Karpas-422 (cell line): ENCODE data around the gene SLN. TPM values are rescaled to one million over a fixed set of nuclear protein-coding genes. Genes with fewer than 3 reads are reported as not detected.

Experiments used
- DNase-seq: peaks from one replicate; pipeline ENCODE4 v3.0.0-alpha.2; 2015
- H2AFZ ChIP-seq: fragments of 200-600 bp; sonication (generic); 2 replicates; pipeline ENCODE4 v1.6.1; 2014; ENCODE audit warnings: antibody characterized with exemption, low read length, mixed read lengths
- H3K27ac ChIP-seq: fragments of 200-600 bp; sonication (generic); 2 replicates; pipeline ENCODE4 v1.5.1; 2014; ENCODE audit warnings: mild to moderate bottlenecking, low read length, moderate library complexity
- H3K27me3 ChIP-seq: fragments of 200-600 bp; sonication (generic); 2 replicates; pipeline ENCODE4 v1.6.1; 2014; ENCODE audit warnings: low read length, mixed read lengths
- H3K36me3 ChIP-seq: fragments of 200-600 bp; sonication (generic); 2 replicates; pipeline ENCODE4 v1.6.1; 2014; ENCODE audit warnings: low read length, mixed read lengths; ENCODE audit not compliant: insufficient read depth
- H3K4me1 ChIP-seq: fragments of 200-600 bp; sonication (generic); 2 replicates; pipeline ENCODE4 v1.6.1; 2014; ENCODE audit warnings: mild to moderate bottlenecking, low read length, mixed read lengths
- H3K4me2 ChIP-seq: fragments of 200-600 bp; sonication (generic); 2 replicates; pipeline ENCODE4 v1.6.1; 2014; ENCODE audit warnings: low read length, low read depth, mild to moderate bottlenecking; ENCODE audit not compliant: poor library complexity, severe bottlenecking
- H3K4me3 ChIP-seq: fragments of 200-600 bp; sonication (generic); 2 replicates; pipeline ENCODE4 v1.5.1; 2014; ENCODE audit warnings: mild to moderate bottlenecking, antibody characterized with exemption, low read length, mixed read lengths
- H3K79me2 ChIP-seq: fragments of 200-600 bp; sonication (generic); 2 replicates; pipeline ENCODE4 v1.6.1; 2014; ENCODE audit warnings: mild to moderate bottlenecking, low read length, mixed read lengths
- H3K9ac ChIP-seq: fragments of 200-600 bp; sonication (generic); 2 replicates; pipeline ENCODE4 v1.6.0; 2014; ENCODE audit warnings: low read length
- H3K9me2 ChIP-seq: fragments of 200-600 bp; sonication (generic), shearing (Covaris generic); replicated peaks from 2 replicates; pipeline ENCODE4 v1.6.0; 2014; ENCODE audit warnings: mild to moderate bottlenecking, low read length, moderate library complexity; ENCODE audit not compliant: insufficient read depth
- H3K9me3 ChIP-seq: fragments of 300-700, 200-600 bp; sonication (generic); 2 replicates; pipeline ENCODE4 v1.6.1; 2014; ENCODE audit warnings: low read length, mixed read lengths
- H4K20me1 ChIP-seq: fragments of 200-600 bp; sonication (generic); 2 replicates; pipeline ENCODE4 v1.6.1; 2014; ENCODE audit warnings: mild to moderate bottlenecking, antibody characterized with exemption, low read length, low read depth; ENCODE audit not compliant: insufficient read depth
- total RNA-seq: library from RNA; depleted of rRNA; stranded (reverse); fragments of >200 nt; shearing (Covaris generic); gene quantifications from 2 replicates; pipeline ENCODE4 v1.2.3, GENCODE V29; 2014; ENCODE audit warnings: low replicate concordance

The SLN gene
- total RNA-seq, 1 experiment from 2014 or later = not detected

DNA sequence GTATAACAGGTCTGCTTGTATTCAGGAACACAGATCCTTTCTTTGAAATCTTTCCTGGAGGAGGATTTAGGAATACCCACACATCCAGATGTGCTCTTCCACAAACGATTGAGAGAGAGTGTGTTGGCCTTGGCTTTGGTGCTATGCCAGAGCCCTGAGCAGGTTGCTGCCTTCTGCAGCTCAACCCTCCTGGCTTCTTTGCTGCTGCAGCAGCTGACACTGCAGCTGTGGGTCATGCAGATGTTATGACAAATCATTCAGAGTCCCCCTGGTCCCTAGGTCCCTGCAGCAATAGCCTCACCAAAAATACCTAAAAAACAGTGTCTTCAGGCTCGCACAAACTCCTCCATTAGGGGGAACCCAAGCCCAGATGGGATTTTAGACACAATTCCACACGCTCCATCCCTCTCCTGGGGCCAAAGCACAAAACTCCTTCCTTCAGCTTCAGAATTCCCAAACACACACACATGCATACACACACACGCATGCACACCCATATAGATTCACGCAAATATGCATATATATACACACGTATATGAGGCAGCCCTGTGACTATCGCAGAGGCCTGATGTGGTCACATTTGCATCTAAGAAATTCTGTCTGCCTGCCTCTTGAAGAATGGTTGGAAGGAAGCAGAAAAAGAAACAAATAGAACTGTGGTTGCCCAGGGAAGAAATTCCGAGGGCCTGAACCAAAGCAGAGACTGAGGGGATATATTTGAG lies 35.4 kb downstream of the SLN start:
- Histone ChIP-seq H3K9ac (peak overlapping the region; percentile 22; the same call in 1 of the 2 replicates), H3K9me2 (no peaks in the 10 kb centered on the region), H3K9me3 (no peaks in the 10 kb centered on the region), H2AFZ (peak overlapping the region; percentile 40), H3K27me3 (no peaks in the 10 kb centered on the region), H3K4me3 (peak overlapping the region; percentile 18; the same call in 1 of the 2 replicates), H3K4me1 (peaks cover 9% of the 10 kb centered on the region; the same call in 1 of the 2 replicates), H3K27ac (no peak overlapping the region), H3K79me2 (no peaks in the 10 kb centered on the region), H3K4me2 (peak overlapping the region; percentile 38), H3K36me3 (no peaks in the 10 kb centered on the region), H4K20me1 (no peaks in the 10 kb centered on the region)
- DNase-seq = no peak

- H3K4me2 ChIP-seq = peak overlapping the region; percentile 38
- DNase-seq = no peak
- H4K20me1 ChIP-seq = no peaks in the 10 kb centered on the region
- no peaks in the 10 kb centered on the region for H3K27me3 ChIP-seq
- H3K79me2 ChIP-seq = no peaks in the 10 kb centered on the region
- peak overlapping the region; percentile 18; the same call in 1 of the 2 replicates for H3K4me3 ChIP-seq
- H3K36me3 ChIP-seq = no peaks in the 10 kb centered on the region
- peaks cover 9% of the 10 kb centered on the region; the same call in 1 of the 2 replicates for H3K4me1 ChIP-seq
- no peaks in the 10 kb centered on the region for H3K9me2 ChIP-seq
- H3K27ac ChIP-seq = no peak overlapping the region
- H3K9ac ChIP-seq = peak overlapping the region; percentile 22; the same call in 1 of the 2 replicates
- no peaks in the 10 kb centered on the region for H3K9me3 ChIP-seq
- H2AFZ ChIP-seq = peak overlapping the region; percentile 40
Observed at GRCh38 chr11:107675902-107676301, 36.0 kb downstream of the SLN start.

- H3K4me2 ChIP-seq = no peak overlapping the region
- no peak overlapping the region for H3K9ac ChIP-seq
- H3K79me2 ChIP-seq = no peaks in the 10 kb centered on the region
- H3K9me2 ChIP-seq = no peaks in the 10 kb centered on the region
- no peaks in the 10 kb centered on the region for H4K20me1 ChIP-seq
- no peaks in the 10 kb centered on the region for H3K4me1 ChIP-seq
- no peaks in the 10 kb centered on the region for H3K27me3 ChIP-seq
- no peak overlapping the region for H3K4me3 ChIP-seq
- no peaks in the 10 kb centered on the region for H3K9me3 ChIP-seq
- H3K36me3 ChIP-seq = no peaks in the 10 kb centered on the region
- no peak overlapping the region for H3K27ac ChIP-seq
- no peak for DNase-seq
- no peak overlapping the region for H2AFZ ChIP-seq
Observed at GRCh38 chr11:107669893-107670601, 41.8 kb downstream of the SLN start.

DNA sequence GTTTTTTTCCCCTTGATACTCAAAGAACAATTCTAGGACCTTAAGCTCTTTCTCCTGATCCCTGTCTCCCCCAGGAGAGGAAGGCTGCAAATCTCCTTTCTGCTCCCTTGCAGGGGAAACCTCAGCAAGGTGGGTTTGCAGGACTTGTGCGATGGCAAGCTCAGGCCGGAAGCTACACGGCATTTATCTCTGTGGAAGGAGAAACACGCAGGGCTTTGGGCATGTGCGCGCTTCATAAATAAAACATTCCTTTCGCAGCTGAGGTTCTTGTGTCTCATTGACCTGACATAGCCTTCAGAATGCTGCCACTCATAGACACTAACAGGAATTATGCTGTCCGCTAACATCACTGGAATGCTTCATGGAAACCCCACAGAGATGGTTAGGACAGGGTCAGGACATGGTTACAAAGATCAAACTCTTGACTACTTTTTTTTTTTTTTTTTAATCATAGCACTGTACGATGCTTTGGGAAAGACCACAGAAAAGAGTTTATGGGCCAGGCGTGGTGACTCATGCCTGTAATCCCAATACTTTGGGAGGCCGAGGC lies 42.6 kb downstream of the SLN start:
- Histone ChIP-seq H3K9me2 (no peaks in the 10 kb centered on the region), H3K27me3 (no peaks in the 10 kb centered on the region), H3K9me3 (no peaks in the 10 kb centered on the region), H3K79me2 (no peaks in the 10 kb centered on the region), H3K27ac (no peak overlapping the region), H2AFZ (no peak overlapping the region), H3K36me3 (no peaks in the 10 kb centered on the region), H3K4me2 (no peak overlapping the region), H3K9ac (no peak overlapping the region), H3K4me3 (no peak overlapping the region), H3K4me1 (no peaks in the 10 kb centered on the region), H4K20me1 (no peaks in the 10 kb centered on the region)
- DNase-seq = no peak

DNA sequence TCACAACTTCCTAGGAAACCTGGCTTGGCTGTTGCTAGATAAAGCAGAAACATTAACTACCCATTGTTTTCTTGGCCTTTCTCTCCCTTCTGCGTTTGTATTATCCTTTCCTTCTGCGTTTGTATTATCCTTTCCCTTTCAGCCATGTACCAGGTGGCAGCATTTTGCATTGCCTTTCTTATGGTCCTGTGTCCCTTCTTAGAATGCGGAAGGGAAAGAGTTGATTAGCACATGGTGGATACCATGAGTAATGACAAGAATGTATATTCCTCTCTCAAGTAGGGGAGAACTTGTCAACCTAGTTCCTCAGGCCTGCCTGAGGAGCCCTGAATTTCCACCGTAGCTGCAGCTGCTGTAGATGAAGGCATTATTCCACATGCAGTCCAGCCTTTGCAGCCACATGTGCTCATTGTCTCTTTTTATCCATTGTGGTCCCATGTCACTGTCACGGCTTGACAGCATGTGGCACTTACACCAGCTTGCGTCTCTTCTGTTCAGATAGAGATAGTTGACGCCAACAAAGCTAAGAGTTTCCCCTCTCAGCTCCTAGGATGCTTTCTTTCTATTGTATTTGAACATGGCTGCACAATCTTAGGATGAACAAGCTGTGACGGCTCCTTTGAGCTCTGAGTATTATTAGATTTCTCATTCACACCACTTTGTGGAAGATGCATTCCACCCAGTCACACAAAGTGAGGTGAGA lies 44.8 kb downstream of the SLN start:
- Histone ChIP-seq H3K4me3 (no peak overlapping the region), H4K20me1 (no peaks in the 10 kb centered on the region), H3K9me3 (no peaks in the 10 kb centered on the region), H2AFZ (no peak overlapping the region), H3K4me1 (no peaks in the 10 kb centered on the region), H3K9ac (no peak overlapping the region), H3K27me3 (no peaks in the 10 kb centered on the region), H3K27ac (no peak overlapping the region), H3K4me2 (no peak overlapping the region), H3K36me3 (no peaks in the 10 kb centered on the region), H3K79me2 (no peaks in the 10 kb centered on the region), H3K9me2 (no peaks in the 10 kb centered on the region)
- DNase-seq = no peak

- no peak overlapping the region for H3K4me2 ChIP-seq
- H3K27ac ChIP-seq = no peak overlapping the region
- no peaks in the 10 kb centered on the region for H3K79me2 ChIP-seq
- H3K27me3 ChIP-seq = no peaks in the 10 kb centered on the region
- no peaks in the 10 kb centered on the region for H3K4me1 ChIP-seq
- DNase-seq = no peak
- H3K9me2 ChIP-seq = no peaks in the 10 kb centered on the region
- no peak overlapping the region for H2AFZ ChIP-seq
- H3K4me3 ChIP-seq = no peak overlapping the region
- H3K9ac ChIP-seq = no peak overlapping the region
- H4K20me1 ChIP-seq = no peaks in the 10 kb centered on the region
- no peaks in the 10 kb centered on the region for H3K9me3 ChIP-seq
- no peaks in the 10 kb centered on the region for H3K36me3 ChIP-seq
Observed at GRCh38 chr11:107665018-107665417, 46.8 kb downstream of the SLN start.

- H3K27me3 ChIP-seq = no peaks in the 10 kb centered on the region
- no peaks in the 10 kb centered on the region for H3K4me1 ChIP-seq
- H2AFZ ChIP-seq = no peak overlapping the region
- H4K20me1 ChIP-seq = no peaks in the 10 kb centered on the region
- H3K9ac ChIP-seq = no peak overlapping the region
- no peak overlapping the region for H3K4me3 ChIP-seq
- H3K9me3 ChIP-seq = no peaks in the 10 kb centered on the region
- no peak overlapping the region for H3K27ac ChIP-seq
- H3K79me2 ChIP-seq = no peaks in the 10 kb centered on the region
- H3K36me3 ChIP-seq = no peaks in the 10 kb centered on the region
- H3K9me2 ChIP-seq = no peaks in the 10 kb centered on the region
- no peak overlapping the region for H3K4me2 ChIP-seq
- DNase-seq = no peak
Observed at GRCh38 chr11:107661656-107662055, 50.2 kb downstream of the SLN start.

- H3K27me3 ChIP-seq = no peaks in the 10 kb centered on the region
Observed at GRCh38 chr11:107660066-107660465, 51.8 kb downstream of the SLN start.

More at GRCh38 chr11:107660066-107660465, 51.8 kb downstream of the SLN start:
- no peak overlapping the region for H2AFZ ChIP-seq
- no peak overlapping the region for H3K9ac ChIP-seq
- DNase-seq = no peak
- no peaks in the 10 kb centered on the region for H3K36me3 ChIP-seq
- H4K20me1 ChIP-seq = no peaks in the 10 kb centered on the region
- no peaks in the 10 kb centered on the region for H3K79me2 ChIP-seq
- H3K4me1 ChIP-seq = no peaks in the 10 kb centered on the region
- no peak overlapping the region for H3K4me2 ChIP-seq
- H3K9me2 ChIP-seq = no peaks in the 10 kb centered on the region
- no peak overlapping the region for H3K27ac ChIP-seq
- H3K9me3 ChIP-seq = no peaks in the 10 kb centered on the region
- H3K4me3 ChIP-seq = no peak overlapping the region
